Stimulated activated CD8-positive, alpha-beta memory T cell treated with anti-CD3 and anti-CD28 coated beads, Interleukin-2, amount 100 ng/mL, for 48 hours (primary cell): Measurements from ENCODE around the gene FAM47C.
"Not testable (repeated sequence)": the region's sequence is repeated elsewhere in the genome, so short reads cannot be mapped to it uniquely, and the experiment has no call there.

Experiments used
- DNase-seq, 2 donors: peaks; one replicate each; pipeline ENCODE4 v3.0.0-alpha.2; 2020; ENCODE audit warnings: low read depth in 2 of 2

The FAM47C gene

GRCh38 chrX:37008182-37008581 lies at the start of gene FAM47C:
Gene FAM47C (plus strand): TSS chrX:37008366. CDS start chrX:37008411, 45 bp downstream.
- not testable (repeated sequence) for DNase-seq

GRCh38 chrX:36961590-36961989 lies 46.6 kb upstream of the FAM47C start:
- DNase-seq: no peak

- no peak for DNase-seq
These were observed 44.9 kb upstream of the FAM47C start for GRCh38 chrX:36963069-36963808.

GRCh38 chrX:36963852-36964251 lies 44.3 kb upstream of the FAM47C start:
- DNase-seq: no peak

- DNase-seq: no peak
These were observed 34.6 kb upstream of the FAM47C start for GRCh38 chrX:36973575-36973974.

- DNase-seq: no peak
These were observed 33.3 kb upstream of the FAM47C start for GRCh38 chrX:36974911-36975310.

GRCh38 chrX:36978886-36979285 lies 29.3 kb upstream of the FAM47C start:
- no peak for DNase-seq

- DNase-seq: no peak
These were observed 24.3 kb upstream of the FAM47C start for GRCh38 chrX:36983831-36984230.

GRCh38 chrX:36985416-36986209 lies 22.6 kb upstream of the FAM47C start:
- not testable (repeated sequence) for DNase-seq

- DNase-seq: no peak
These were observed 21.9 kb upstream of the FAM47C start for GRCh38 chrX:36986231-36986630.

- DNase-seq: not testable (repeated sequence)
These were observed 21.0 kb upstream of the FAM47C start for GRCh38 chrX:36987212-36987611.

GRCh38 chrX:37000140-37000539 lies 8.0 kb upstream of the FAM47C start:
- DNase-seq: no peak

- DNase-seq: no peak
These were observed 2.3 kb downstream of the FAM47C start for GRCh38 chrX:37010496-37010895.

GRCh38 chrX:37034260-37034659 lies 26.1 kb downstream of the FAM47C start:
- not testable (repeated sequence) for DNase-seq

- not testable (repeated sequence) for DNase-seq
These were observed 28.6 kb downstream of the FAM47C start for GRCh38 chrX:37036674-37037220.

- not testable (repeated sequence) for DNase-seq
These were observed 30.6 kb downstream of the FAM47C start for GRCh38 chrX:37038814-37039213.

- not testable (repeated sequence) for DNase-seq
These were observed 35.1 kb downstream of the FAM47C start for GRCh38 chrX:37042956-37043885.

- DNase-seq: no peak
These were observed 39.6 kb downstream of the FAM47C start for GRCh38 chrX:37047776-37048175.

GRCh38 chrX:37057572-37057971 lies 49.4 kb downstream of the FAM47C start:
- not testable (repeated sequence) for DNase-seq

- no peak for DNase-seq
These were observed 52.8 kb downstream of the FAM47C start for GRCh38 chrX:37060999-37061398.
